ENCODE results near the gene RGS6.

GRCh38 chr14:72254937-72255472 lies 322.8 kb downstream of the RGS6 start:
- no peak for TF ChIP-seq EP300 (IDR thresholded peaks at IDR 0.05)
- TF ChIP-seq POLR2AphosphoS5 (IDR thresholded peaks at IDR 0.05), result no peak
- TF ChIP-seq CTCF (IDR thresholded peaks at IDR 0.05), result no peak
